Stimulated activated naive CD8-positive, alpha-beta T cell treated with anti-CD3 and anti-CD28 coated beads, Interleukin-15, Interleukin-2, amounts not matched to agents 100 ng/mL and 50 ng/mL, for 24 hours (primary cell): ENCODE measurements around the gene AK5.
A peak's percentile ranks its signal among the peaks of the same experiment; 100 is the strongest.

Source experiments
- H3K27ac Mint-ChIP-seq: one replicate; pipeline ENCODE4 v1.8.0; 2021; ENCODE audit warnings: mild to moderate bottlenecking, mixed read lengths
- H3K27me3 Mint-ChIP-seq: one replicate; pipeline ENCODE4 v1.8.0; 2021; ENCODE audit warnings: mixed read lengths
- H3K36me3 Mint-ChIP-seq: one replicate; pipeline ENCODE4 v1.8.0; 2021; ENCODE audit warnings: low read depth, mixed read lengths
- H3K4me1 Mint-ChIP-seq: one replicate; pipeline ENCODE4 v1.8.0; 2021; ENCODE audit warnings: low read depth, mixed read lengths
- H3K4me3 Mint-ChIP-seq: one replicate; pipeline ENCODE4 v1.8.0; 2021; ENCODE audit warnings: mild to moderate bottlenecking, mixed read lengths
- H3K9me3 Mint-ChIP-seq: one replicate; pipeline ENCODE4 v1.8.0; 2021; ENCODE audit warnings: mixed read lengths

AK5 gene

DNA sequence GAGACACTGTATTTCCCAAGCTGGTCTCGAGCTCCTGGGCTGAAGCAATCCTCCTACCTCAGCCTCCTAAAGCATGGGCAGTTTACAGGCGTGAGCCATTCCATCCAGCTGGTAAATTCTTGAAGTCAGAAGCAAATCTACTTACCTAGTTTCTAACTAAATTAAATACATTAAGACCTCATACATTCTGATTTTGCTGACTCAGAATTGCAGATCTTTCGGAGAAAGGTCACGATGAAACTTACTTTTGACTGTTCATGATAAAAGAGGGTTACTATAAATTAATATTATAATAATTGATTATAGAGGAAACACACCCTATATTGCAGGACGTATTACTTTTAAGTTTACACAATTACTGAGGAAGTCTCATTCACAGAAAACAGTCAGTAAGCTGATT lies 268.3 kb downstream of the AK5 start:
- peaks cover 14% of the 10 kb centered on the region for H3K36me3 Mint-ChIP-seq
- H3K27me3 Mint-ChIP-seq: no peaks in the 10 kb centered on the region
- no peaks in the 10 kb centered on the region for H3K9me3 Mint-ChIP-seq
- H3K4me3 Mint-ChIP-seq: no peak overlapping the region
- H3K27ac Mint-ChIP-seq: no peak overlapping the region
- no peaks in the 10 kb centered on the region for H3K4me1 Mint-ChIP-seq

DNA sequence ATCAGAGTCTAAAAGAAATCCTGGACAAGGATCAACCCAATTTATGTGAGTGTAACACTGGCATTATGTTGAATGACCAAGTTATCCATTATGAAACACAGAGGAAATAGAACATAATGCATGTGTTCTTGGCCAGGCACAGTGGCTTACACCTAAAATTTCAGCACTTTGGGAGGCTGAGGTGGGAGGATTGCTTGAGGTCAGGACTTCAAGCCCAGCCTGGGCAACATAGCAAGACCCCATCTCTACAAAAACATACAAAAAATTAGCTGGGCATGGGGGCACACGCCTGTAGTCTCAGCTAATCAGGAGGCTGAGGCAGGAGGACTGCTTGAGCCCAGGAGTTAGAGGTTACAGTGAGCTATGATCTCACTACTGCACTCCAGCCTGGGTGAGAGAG lies 270.8 kb downstream of the AK5 start:
- no peak overlapping the region for H3K4me3 Mint-ChIP-seq
- no peaks in the 10 kb centered on the region for H3K27me3 Mint-ChIP-seq
- H3K4me1 Mint-ChIP-seq: no peaks in the 10 kb centered on the region
- peaks cover 11% of the 10 kb centered on the region for H3K36me3 Mint-ChIP-seq
- no peaks in the 10 kb centered on the region for H3K9me3 Mint-ChIP-seq
- H3K27ac Mint-ChIP-seq: no peak overlapping the region

DNA sequence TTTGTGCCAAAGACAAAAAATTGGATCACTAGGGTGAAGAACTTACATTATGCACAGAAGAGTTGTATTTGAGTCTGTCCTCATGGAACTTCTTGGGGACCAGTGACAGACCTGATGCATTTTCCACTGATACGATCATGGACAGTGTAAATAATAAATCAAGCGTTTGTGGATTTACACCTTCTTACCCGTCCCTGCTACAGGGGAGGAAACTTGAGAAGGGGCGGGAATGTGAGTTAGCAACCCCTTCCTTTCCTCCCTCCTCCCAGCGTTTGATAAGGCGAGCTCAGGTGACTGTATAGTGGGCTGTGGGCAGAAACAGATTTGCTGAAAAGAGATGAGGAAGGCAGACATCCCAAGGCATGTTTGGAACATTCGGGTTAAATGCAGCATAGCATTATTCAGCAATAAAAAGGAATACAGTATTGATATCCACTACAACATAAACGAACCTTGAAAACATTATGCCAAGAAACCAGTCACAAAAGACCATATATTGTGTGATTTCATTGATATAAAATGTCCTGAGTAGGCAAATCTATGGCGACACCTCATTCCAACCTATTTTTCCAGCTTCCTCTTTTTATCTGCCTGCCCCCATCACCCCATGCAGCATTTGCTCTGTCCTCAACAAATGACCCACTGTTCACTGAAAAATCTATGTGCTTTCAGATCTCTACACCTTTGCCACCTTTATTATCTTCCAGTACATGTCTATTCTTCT lies 271.9 kb downstream of the AK5 start:
- Mint-ChIP-seq H3K9me3 (no peaks in the 10 kb centered on the region), H3K36me3 (peaks cover 17% of the 10 kb centered on the region), H3K27ac (no peak overlapping the region), H3K27me3 (no peaks in the 10 kb centered on the region), H3K4me1 (no peaks in the 10 kb centered on the region), H3K4me3 (no peak overlapping the region)

DNA sequence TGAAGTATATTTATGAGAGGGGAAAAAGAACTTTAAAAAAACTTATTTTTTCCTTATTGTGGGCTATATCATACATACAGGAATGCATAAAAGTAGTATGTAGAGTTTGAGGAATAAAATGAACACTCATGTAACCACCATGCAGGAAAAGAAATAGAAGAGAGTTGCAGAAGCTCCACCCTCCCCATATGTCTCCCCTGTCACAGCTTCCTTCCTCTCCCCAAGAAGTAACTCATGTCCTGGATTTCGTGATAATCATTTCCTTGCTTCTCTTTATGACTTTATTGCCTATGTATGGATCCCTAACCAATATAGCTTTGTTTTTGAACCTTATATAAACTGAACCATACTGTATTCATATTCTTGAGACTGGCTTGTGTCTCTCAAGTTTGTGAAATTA lies 274.2 kb downstream of the AK5 start:
- Mint-ChIP-seq H3K27me3 (no peaks in the 10 kb centered on the region), H3K4me3 (no peak overlapping the region), H3K27ac (no peak overlapping the region), H3K9me3 (no peaks in the 10 kb centered on the region), H3K4me1 (no peaks in the 10 kb centered on the region), H3K36me3 (peaks cover 20% of the 10 kb centered on the region)

DNA sequence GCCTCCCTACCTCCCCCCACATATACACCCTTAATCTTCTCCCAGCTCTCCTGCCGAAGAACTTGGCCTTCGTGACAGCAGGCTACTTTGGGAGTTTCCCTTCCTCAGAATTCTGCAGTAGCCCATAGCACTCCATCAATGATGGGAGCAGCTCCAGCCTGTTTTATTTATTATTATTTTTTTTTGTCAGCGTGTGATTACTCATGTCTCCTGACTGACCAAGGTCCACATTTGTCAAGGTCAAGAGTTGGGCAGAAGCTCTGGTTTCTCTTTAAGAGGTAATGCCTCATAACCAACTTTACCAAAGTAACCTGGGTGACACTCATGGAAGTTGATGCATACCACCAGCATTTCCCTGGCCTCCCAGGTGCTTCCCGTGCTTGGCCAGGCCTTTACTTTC lies 275.2 kb downstream of the AK5 start:
- H3K36me3 Mint-ChIP-seq: peaks cover 30% of the 10 kb centered on the region

DNA sequence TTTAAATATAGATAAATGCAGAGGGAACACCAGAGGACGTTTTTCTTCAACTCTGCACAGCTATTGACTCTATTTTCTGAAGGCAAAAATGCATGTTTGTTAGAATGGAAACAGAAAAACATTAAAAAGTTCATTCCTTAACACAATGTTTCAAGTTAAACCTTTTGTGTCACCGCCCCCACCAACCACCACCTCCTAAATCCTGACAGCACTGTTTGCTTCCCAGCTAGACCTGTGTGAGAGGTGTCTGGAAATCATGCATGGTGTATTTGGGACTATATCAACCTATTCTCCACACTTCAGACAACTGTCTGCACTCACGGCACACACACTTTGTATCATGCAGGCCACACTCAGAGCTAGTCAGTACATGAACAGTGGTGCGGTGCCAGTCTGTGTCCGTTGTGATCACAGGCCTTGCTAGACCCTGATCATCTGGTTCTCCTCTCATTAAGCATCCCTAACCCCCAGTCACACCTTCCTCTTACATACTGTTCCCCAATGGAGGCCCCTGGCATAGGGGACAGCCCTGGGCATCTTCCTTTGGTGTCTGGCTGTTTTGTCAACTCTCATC lies 276.9 kb downstream of the AK5 start:
- H3K27ac Mint-ChIP-seq: peak overlapping the region; percentile 33
- no peaks in the 10 kb centered on the region for H3K27me3 Mint-ChIP-seq
- no peaks in the 10 kb centered on the region for H3K4me1 Mint-ChIP-seq
- peaks cover 36% of the 10 kb centered on the region for H3K36me3 Mint-ChIP-seq
- H3K9me3 Mint-ChIP-seq: no peaks in the 10 kb centered on the region
- H3K4me3 Mint-ChIP-seq: no peak overlapping the region

More for the DNA sequence above, 275.2 kb downstream of the AK5 start:
- no peaks in the 10 kb centered on the region for H3K9me3 Mint-ChIP-seq
- H3K4me3 Mint-ChIP-seq: no peak overlapping the region
- H3K4me1 Mint-ChIP-seq: no peaks in the 10 kb centered on the region
- no peak overlapping the region for H3K27ac Mint-ChIP-seq
- no peaks in the 10 kb centered on the region for H3K27me3 Mint-ChIP-seq

DNA sequence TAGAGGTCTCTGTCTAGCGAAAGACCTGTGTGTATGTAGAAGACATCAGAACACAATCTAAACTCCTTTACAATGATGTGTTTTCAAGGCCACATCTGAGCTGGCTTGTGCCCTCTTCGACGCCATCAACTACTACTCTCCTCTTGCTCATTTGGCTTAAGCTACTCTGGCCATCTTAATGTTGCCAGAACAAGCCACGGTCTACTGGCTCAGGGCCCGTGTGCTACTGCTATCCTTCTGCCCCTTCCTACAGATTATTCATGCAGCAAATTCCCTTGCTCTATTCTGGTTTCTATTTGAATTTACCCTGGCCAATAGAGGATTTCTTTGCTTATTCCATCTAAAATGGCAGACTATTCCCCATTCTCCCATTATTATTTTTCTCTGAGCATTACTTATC lies 278.9 kb downstream of the AK5 start:
- Mint-ChIP-seq H3K4me1 (no peaks in the 10 kb centered on the region), H3K9me3 (no peaks in the 10 kb centered on the region), H3K36me3 (peaks cover 46% of the 10 kb centered on the region), H3K27me3 (no peaks in the 10 kb centered on the region), H3K27ac (no peak overlapping the region), H3K4me3 (no peak overlapping the region)

DNA sequence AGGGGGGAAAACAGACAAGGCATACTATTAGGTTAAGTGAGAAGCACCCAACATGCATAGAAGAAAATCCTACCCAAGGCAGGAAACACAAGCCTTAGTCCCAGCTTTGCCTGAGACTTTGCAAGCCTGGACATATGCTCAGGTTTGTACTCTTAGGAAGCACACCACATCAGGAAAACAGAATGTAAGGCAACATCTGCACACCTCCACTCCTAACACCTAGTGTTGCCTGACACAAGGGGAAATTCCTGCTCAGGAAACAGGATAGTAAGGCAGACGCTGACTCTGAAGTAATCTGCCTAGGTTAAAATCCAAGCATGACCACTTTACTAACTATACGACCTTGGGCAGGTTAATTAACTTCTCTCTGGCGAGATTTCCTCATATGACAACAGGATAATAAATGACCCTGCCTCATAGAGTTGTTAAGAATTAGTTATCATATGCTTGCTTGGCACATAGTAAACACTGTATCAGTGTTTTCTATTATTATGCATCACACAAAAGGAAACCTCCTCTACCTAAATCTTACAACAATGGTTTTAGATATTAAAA lies 280.9 kb downstream of the AK5 start:
- no peak overlapping the region for H3K27ac Mint-ChIP-seq
- H3K4me3 Mint-ChIP-seq: no peak overlapping the region
- H3K36me3 Mint-ChIP-seq: peaks cover 65% of the 10 kb centered on the region
- H3K27me3 Mint-ChIP-seq: no peaks in the 10 kb centered on the region
- H3K4me1 Mint-ChIP-seq: no peaks in the 10 kb centered on the region
- H3K9me3 Mint-ChIP-seq: no peaks in the 10 kb centered on the region

DNA sequence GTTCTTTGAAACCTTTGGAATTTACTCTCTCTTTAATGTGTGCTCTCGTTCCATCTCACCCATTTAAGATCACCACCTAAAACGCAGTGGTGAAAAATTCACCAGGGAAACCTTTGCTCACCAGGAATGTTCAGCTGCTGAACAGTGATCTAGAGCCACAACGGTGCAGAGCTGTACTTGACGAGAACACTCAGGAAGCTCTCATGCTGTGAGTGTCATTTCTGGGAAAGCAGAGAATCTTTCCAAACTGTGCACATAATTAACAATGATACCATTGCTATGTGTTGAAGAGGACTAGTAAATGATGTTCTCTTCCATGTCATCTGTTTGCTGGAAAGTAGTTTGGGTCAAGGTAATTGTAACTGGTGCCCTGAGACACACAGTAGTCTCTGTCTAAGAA lies 283.5 kb downstream of the AK5 start:
- Mint-ChIP-seq H3K4me3 (no peak overlapping the region), H3K27me3 (no peaks in the 10 kb centered on the region), H3K4me1 (no peaks in the 10 kb centered on the region), H3K36me3 (peaks cover 74% of the 10 kb centered on the region), H3K27ac (no peak overlapping the region), H3K9me3 (no peaks in the 10 kb centered on the region)

DNA sequence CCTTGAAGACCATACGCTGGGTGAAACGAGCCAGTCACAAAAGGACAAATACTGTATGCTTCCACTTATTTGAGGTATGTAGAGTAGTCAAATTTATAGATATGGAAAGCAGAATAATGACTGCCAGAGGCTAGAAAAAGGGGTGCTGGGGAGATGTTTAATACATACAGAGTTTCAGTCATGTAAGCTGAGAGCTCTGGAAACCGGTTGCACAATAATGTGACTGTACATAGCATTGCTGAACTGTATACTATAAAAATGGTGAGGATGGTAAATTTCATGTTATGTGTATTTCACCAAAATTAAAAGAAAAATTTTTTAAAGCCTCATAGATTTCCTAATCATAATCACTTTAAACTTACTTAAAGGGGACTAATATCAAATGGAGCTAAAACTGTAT lies 289.8 kb downstream of the AK5 start:
- no peak overlapping the region for H3K4me3 Mint-ChIP-seq
- no peaks in the 10 kb centered on the region for H3K27me3 Mint-ChIP-seq
- no peaks in the 10 kb centered on the region for H3K9me3 Mint-ChIP-seq
- no peak overlapping the region for H3K27ac Mint-ChIP-seq
- H3K36me3 Mint-ChIP-seq: peaks cover 61% of the 10 kb centered on the region
- H3K4me1 Mint-ChIP-seq: no peaks in the 10 kb centered on the region

DNA sequence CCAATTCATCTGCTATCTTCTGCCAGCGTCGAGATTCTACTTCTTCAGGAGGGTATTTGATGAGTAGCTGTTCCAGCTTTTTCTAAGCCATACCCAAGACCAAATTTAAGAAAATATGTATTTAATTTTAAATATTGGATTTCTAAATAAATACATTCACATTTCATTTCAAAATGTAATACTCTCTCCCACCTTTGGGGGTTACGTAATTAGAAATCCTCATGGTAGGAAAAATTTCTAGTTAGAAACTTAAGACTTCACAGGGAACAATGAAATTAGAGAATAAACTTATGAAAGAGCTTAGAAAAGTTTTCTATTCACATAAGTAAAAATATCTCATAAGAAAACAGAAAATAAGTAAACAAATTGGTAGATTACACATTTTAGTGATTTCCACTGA lies 297.7 kb downstream of the AK5 start:
- Mint-ChIP-seq H3K27me3 (no peaks in the 10 kb centered on the region), H3K36me3 (peaks cover 49% of the 10 kb centered on the region), H3K4me1 (no peaks in the 10 kb centered on the region), H3K4me3 (no peak overlapping the region), H3K9me3 (no peaks in the 10 kb centered on the region), H3K27ac (no peak overlapping the region)

DNA sequence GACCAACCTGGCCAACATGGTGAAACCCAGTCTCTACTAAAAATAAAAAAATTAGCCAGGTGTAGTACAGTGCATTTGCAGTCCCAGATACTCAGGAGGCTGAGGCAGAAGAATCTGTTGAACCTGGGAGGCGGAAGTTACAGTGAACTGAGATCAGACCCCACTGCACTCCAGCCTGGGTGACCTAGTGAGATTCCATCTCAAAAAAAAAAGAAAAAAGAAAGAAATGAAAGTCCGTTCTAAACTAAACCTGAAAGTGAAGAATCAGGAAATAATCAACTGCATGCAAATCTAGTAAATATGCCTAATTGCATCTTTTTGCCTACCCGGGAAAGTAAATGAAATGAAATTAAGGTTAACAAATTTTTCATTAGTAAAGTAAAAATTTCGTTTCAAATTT lies 301.1 kb downstream of the AK5 start:
- Mint-ChIP-seq H3K27ac (no peak overlapping the region), H3K27me3 (no peaks in the 10 kb centered on the region), H3K4me3 (no peak overlapping the region), H3K4me1 (no peaks in the 10 kb centered on the region), H3K9me3 (no peaks in the 10 kb centered on the region), H3K36me3 (peaks cover 36% of the 10 kb centered on the region)

DNA sequence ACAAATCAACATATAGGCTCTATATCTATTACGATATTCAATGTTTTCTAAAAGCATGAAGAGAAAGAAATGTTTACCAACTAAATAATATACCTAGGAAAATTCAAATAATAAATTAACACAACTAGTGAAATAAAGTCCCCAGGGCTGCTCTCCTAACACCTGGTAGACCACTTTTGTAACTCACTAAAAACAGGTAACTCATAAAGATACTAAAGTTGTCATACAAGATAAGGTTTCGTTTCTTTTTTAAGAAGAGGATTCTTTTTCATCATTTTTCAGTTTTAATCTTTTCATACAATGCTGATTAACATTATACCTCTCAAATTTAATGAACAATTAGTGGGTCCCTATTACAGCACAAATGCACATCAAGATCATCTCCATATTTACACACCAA lies 301.7 kb downstream of the AK5 start:
- Mint-ChIP-seq H3K4me1 (no peaks in the 10 kb centered on the region), H3K27me3 (no peaks in the 10 kb centered on the region), H3K36me3 (peaks cover 36% of the 10 kb centered on the region), H3K9me3 (no peaks in the 10 kb centered on the region), H3K27ac (peak overlapping the region; percentile 54), H3K4me3 (no peak overlapping the region)

DNA sequence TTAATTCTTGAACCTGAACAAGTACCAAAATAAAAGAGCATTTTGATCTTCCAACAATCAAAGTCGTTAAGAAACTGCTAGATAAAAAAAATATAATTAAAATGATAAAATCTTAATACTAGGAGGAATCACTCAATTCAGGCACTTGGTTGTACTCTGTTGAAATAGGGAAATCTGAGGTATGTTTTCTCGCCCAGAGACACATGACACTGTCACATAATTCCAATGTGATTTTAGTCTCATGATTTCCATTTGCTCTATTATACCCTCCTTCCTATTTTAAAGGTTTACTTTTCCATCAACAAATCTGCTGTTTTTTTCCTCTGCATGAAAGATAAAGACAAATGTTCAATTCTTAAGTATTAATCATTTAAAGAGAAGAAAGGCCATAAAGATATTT lies 303.1 kb downstream of the AK5 start:
- Mint-ChIP-seq H3K4me3 (no peak overlapping the region), H3K9me3 (no peaks in the 10 kb centered on the region), H3K36me3 (peaks cover 35% of the 10 kb centered on the region), H3K27me3 (no peaks in the 10 kb centered on the region), H3K27ac (no peak overlapping the region), H3K4me1 (no peaks in the 10 kb centered on the region)

DNA sequence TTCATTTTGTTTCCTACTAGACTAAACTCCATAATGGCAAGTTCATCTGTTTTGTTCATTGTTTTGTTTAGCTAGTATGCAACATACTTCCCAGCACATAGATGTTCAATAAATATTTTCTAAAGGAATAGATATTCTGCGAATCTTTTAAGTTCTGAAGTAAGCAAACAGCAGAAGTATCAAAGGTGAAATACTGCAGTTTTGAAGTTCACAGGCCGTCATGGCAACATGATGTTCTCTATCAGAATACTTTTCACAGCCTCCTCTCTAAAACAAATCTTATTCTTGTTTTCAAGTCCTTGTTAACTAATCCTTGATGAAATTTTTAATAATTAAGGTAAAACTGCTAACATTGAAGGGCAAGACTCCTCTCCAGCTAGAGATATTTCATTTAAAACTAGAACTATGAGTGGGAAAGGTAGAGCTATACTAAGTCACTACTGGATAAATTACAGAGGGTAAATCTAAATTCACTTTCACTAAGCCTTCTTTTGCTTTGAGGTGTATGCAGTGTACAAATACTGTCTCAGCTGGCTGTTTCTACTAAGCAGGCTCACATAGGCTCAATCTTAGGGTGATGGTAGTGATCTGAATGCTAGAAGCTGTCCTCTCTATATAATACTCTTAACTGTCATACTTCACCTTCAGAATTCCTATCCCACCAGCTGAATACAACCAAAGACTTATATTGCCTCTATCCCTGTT lies 303.9 kb downstream of the AK5 start:
- Mint-ChIP-seq H3K36me3 (peaks cover 27% of the 10 kb centered on the region), H3K4me1 (no peaks in the 10 kb centered on the region), H3K27ac (no peak overlapping the region), H3K4me3 (no peak overlapping the region), H3K27me3 (no peaks in the 10 kb centered on the region), H3K9me3 (no peaks in the 10 kb centered on the region)
